NCI-H345 treated with DMSO at 0.1 percent for 48 hours (cell line): ENCODE data around the gene CCDC80.

Source experiments
- DNase-seq: peaks from one replicate; lab custom pipeline; 2025; ENCODE audit not compliant: unreplicated experiment; lab: John Stamatoyannopoulos, UW

The CCDC80 gene

GRCh38 chr3:112633757-112634156 lies 7.2 kb downstream of the CCDC80 start:
- no peak for DNase-seq

GRCh38 chr3:112633191-112633590 lies 7.8 kb downstream of the CCDC80 start:
- DNase-seq, result no peak

DNA sequence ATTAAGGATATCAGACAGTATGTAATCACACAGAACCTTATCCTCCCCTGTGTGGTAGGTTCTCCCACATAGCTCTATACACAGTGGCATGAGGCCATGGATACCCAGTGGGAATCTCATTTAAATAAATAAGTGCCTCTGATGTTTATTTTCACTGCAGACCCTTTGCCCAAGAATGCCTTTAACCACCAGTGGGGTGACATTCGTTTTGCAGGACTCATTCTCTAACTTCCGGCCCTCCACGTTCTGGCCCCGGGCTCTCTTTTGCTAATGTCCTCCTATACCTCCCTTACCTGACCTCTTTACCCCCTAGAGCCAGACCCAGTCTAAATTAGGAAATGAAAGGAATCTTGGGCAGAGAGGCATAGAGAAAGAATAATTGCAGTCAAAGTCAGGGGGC lies 8.3 kb downstream of the CCDC80 start:
- no peak for DNase-seq

DNA sequence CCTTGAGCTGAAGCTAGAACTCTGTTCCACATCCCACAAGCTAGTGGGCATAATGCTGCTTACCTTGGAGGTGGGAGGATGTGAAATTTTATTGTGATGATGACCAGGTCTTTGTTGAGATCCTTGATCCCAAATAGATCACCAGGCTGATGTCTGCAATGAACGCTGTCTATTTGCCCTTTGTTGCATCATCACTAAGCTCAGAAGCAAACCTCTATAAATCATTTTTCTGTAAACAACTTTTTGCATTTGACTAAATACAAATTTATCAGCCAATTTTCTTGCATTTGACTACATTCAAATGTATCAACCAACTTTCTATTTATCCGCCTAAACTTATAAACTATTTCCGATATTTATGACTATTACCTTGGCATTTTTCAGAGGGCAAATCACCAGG lies 9.7 kb downstream of the CCDC80 start:
- DNase-seq, result no peak

GRCh38 chr3:112629425-112629824 lies 11.5 kb downstream of the CCDC80 start:
- no peak for DNase-seq

- DNase-seq, result no peak
Measured at GRCh38 chr3:112627919-112628466, 12.9 kb downstream of the CCDC80 start.

DNA sequence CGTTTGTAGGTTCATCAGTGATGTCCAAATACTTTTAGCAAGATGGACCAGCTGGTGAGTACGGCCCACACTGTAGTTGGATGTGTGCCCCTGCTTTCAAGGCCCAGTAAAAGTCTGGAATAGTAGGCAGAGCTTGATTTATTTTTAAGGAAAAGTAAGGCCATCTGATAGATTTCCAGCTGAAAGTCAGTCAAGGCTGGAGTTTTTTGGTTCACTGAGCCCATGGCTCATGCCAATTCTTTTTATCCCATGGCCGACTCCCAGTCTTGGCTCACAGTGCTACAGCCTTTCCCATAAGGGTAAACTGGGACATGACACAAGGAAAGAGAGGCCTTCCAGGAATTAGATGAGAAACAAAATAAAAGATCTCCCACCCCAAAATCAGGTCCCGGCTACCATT lies 13.5 kb downstream of the CCDC80 start:
- no peak for DNase-seq

GRCh38 chr3:112623717-112624116 lies 17.2 kb downstream of the CCDC80 start:
- no peak for DNase-seq

DNA sequence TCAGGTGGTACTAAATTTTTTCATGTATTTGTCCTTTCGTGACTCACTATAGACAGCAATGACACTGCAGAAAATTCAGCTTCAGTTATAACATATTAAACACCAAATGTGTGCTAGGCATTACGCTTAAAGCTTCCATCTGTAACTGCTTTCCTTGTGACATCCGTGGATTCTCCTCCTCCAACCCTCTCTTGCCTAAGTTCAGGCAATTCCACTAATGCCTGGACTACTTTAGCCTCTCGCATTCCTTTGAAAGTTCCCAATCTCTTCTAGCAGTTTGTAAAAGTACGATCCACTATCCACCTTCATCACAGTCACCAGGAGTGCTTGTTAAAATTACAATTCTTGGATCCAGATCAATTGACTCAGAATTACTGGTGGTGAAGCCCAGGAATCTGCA lies 17.7 kb downstream of the CCDC80 start:
- no peak for DNase-seq

GRCh38 chr3:112619295-112619694 lies 21.6 kb downstream of the CCDC80 start:
- DNase-seq, result no peak

GRCh38 chr3:112617285-112617684 lies 23.7 kb downstream of the CCDC80 start:
- DNase-seq, result no peak

GRCh38 chr3:112615989-112616731 lies 24.8 kb downstream of the CCDC80 start:
- no peak for DNase-seq

DNA sequence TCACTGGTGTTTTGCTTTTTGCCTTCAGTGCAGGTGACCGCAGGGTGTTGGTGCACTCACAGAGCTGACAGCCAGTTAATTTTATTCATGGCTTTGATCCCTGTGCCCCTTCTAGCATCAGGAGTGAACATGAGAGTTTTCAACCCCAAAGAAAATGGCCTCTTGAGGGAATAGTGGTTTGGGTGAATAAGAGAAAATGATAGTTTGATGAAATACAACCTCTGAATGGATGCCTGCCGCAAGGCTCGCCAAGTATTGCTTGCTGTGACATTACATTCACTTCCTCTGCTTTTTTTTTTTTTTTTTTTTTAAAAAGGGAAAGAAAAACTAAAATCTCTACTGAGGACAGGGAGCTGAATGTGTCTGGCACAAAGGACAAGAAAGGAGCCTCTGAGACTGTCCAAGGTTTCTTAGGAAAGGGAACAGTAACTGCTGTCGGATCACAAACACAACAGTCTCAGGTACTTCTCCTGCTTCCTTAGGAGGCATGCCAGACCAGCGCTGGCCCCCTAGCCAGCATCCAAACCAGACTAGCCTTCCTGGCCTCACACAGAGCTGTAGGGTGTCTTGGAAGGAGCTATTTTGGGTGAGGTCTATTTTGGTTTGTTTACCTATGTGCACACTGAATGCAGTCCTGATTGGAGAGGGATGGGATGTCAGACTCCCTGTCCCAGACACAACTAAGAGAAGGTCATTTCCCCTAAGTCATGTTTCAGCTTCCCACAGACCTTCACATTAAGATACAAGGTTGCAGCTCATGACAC lies 29.0 kb downstream of the CCDC80 start:
- no peak for DNase-seq

DNA sequence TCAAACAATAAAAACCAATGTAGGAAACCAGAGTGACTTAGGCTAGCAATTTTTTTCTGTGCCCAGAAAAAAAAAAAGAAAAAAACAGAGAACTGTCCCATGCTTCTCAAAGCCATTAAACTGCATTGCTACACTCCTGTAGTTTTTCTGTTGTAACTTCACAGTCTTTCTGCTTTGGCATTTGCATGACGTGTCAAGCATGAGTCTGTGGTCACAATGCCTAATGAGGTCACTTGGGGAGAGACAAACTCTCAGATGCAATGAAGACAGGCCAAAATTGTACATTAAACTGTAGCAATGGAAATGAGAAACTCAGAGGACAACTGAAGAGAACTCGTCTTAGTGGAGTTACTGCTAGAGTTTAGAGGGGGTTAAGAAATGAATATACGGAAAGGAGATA lies 30.8 kb downstream of the CCDC80 start:
- no peak for DNase-seq

DNA sequence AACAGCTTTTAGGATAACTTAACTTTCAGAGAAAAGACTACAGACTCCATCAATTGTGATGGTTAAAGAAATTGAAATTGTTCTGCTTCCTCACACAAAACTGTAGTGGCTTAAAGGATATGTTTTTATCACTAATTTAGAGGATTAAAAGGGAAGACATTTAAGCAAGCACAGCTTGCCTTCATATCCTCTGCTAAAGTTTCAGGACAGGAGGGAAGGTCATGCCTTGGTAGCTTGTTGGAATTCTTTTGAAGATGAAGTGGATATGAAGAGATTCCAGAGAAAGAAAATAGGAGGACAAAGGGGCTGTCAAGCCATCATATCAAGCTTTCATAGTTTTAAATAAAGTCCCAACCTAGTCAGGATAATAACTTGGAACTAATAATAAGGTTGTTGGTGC lies 33.1 kb downstream of the CCDC80 start:
- no peak for DNase-seq

DNA sequence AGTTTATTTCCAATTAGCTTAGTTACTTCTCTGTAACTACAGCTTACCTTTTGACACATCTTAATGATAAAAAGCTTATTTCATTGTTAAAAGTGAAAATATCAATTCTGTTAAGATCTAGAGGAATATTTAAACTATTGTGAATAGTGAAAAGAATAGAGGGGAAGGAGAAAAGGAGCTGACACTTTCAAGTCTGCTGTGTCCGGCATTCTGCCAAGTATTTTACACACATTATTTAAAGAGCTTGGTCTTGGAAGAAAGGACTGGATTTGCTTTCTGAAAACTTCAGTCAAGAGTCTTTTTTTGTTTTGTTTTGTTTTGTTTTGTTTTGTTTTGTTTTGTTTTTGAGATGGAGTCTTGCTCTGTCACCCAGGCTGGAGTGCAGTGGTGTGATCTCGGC lies 34.8 kb downstream of the CCDC80 start:
- no peak for DNase-seq

DNA sequence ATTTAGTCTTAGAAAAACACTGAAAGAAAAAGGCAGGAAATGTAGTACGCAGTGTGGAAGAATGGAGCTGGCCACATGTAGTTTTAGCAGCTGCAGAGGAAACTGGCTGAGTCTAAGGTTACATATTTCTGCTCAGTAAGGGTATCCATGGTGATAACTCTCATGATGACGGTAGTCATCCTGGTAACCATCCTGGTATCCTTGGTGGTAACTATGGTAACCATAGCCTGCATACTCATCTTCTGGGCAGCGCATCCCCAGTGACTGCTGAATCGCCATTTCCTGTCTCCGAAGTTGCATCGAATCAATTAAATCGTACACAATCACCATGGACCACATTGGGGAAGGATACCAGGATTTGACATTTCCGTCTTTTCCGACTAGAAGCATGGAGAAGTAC lies 35.7 kb downstream of the CCDC80 start:
- DNase-seq, result no peak

- DNase-seq, result no peak
Measured at GRCh38 chr3:112604536-112604935, 36.4 kb downstream of the CCDC80 start.

- DNase-seq, result no peak
Measured at GRCh38 chr3:112602217-112602838, 38.6 kb downstream of the CCDC80 start.

DNA sequence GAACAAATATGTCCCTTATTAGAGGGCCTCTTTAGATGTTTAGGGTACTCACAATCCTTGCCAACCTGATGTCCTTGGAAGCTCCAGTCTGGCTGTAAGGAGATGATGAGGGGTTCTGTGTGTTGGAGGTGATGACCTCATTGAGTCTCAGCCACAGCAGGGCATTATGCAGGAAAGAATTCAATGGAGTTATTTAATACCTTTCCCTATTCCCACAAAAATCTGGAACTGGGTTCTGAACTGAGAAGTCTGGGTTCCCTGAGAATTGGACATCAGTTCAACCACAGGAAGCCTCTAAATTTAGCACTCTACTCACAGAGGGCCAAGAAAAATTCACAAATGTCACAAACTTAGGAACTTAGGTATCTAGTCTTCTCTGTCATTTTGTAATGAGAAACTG lies 42.2 kb downstream of the CCDC80 start:
- DNase-seq, result no peak

- DNase-seq, result no peak
Measured at GRCh38 chr3:112597945-112598344, 43.0 kb downstream of the CCDC80 start.

GRCh38 chr3:112594856-112595255 lies 46.1 kb downstream of the CCDC80 start:
- DNase-seq, result no peak
